Hepatic stellate cell (primary cell): ENCODE data around the gene MROH9.

Experiments used
- DNase-seq: peaks from one replicate; pipeline ENCODE4 v3.0.0; 2011; ENCODE audit warnings: low spot score

The MROH9 gene

DNA sequence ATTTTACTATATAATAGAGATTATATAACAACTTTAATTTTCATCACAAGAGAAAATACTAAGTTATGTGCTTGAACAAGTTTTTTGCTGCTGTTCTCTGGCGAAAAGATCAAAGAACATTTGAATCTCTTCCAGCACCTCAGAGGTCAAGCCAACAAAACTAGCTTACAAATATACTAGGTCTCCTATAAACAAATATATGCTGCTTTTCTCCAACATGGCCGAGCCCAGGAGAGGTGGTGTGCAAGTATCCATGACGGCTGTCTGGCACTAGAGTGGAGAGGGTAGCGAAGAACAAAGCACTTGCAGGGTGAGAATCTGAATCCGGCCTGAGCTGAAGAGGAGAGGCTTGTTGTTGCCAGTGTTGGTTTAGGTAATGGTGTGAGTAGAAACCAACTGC is 147.9 kb downstream of the MROH9 start:
- no peak for DNase-seq

DNA sequence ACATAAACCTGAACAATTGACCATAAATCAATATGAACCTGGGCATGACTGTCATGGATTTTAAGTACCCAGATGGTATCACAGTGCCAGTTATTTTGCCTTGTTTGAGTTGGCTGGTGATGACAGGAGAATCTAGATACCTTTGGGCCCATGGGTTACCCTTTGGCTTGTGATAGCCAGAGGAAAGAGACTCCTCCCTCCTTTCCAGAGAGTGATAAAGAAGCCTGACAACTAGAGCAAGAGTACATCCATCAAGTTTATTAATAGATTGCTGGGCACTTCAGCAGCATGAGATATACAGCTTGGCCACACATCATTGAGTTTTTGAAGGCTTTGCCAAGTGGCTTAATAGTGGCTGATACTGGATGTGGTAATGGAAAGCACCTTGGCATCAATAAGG is 148.8 kb downstream of the MROH9 start:
- no peak for DNase-seq

DNA sequence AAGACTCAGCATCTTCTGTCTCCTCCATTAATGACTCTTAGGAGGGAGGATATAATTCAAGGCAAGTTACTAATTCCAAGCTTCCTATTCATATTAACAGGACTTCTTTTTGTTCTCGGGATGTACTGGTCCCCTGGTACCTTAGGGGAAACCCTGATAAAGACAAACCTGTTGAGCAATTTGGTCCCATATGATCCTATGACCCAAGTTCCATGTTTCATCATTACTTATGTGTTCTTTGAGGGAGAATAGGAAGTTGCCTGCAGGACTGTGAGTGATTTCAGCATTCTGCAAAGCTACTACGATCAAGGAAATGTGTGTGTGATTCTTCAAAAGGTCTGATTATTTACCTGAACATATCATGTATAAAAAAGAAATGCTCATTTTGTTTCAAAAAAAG is 149.5 kb downstream of the MROH9 start:
- DNase-seq: no peak

DNA sequence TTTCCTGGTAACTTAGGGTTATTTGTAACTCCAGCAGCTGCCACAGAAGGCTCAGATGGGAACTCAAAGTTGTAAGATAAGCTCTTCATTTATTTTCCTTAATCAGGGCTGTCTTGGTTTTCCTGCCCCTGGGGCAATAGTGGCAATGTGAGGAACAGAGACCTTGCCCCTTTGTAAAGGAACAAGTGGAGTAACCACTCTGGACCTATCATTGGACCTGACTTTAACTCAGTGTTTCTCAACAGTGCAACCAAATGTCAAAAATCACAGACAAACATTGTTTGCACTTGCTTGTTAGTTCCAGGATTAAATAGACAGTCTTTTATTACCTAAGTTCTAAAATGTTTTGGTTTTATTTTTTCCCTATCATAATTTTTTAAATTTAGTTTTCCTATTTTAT is 152.6 kb downstream of the MROH9 start:
- DNase-seq: no peak

DNA sequence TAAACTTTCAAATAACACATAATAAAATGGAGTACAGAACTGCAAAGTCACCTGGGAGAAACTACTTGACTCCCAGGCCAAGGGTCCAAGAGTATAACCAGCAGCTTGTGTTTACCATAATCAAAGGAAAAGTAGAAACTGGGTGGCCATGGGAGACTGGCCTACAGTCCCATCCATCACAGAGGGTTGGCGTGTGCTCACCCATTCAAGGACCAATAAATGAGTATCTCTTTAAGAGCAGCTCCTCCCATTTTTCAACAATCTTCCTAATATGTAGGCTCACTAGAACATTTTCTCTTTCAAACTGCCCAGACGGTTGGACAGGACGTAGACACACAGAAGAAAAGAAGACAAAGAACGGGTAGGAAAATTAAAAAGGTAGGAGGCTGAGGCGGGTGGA is 155.3 kb downstream of the MROH9 start, which contains the start of gene FMO3:
FMO3 (plus strand) TSS at position 302 of the 400 bp plus-strand sequence. CDS start 1,754 bp downstream, outside the sequence.
- no peak for DNase-seq

DNA sequence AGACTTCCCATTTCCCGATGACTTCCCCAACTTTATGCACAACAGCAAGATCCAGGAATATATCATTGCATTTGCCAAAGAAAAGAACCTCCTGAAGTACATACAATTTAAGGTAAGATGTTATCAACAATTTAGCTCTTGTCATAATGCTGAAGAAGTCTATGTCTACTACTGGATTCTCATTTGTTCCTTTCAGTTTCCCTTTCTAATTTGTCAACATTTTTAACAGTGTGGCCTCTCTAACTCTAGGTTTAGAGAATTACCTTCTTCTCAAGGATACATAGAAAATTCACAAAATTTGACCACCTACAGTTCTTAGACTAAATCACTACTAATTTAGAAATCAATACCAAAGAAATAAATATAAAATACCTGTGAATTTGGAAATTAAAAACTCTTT is 168.5 kb downstream of the MROH9 start:
- DNase-seq: no peak

DNA sequence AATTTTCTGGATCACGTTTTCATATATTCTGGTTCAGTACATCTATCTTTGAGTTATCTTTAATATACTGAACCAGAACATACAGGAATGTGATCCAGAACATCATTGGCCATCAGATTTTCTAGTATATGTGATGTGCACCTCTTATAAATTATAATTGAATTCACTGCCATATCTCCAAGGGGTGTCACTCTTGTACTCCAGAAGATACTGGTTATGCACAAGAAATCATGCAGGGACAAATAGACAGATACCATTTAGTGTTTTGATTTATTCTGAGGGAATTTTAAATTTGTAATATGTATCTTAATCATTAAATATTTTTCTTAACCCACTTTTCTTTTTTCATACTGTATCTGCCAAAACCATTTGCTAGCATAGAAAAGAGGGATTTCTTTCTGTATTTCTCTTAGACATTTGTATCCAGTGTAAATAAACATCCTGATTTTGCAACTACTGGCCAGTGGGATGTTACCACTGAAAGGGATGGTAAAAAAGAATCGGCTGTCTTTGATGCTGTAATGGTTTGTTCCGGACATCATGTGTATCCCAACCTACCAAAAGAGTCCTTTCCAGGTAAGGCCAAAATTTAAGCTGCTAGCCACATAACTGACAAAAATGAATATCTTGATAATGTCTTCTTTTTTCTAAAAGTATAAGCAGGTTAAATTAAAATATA is 172.1 kb downstream of the MROH9 start:
- no peak for DNase-seq

DNA sequence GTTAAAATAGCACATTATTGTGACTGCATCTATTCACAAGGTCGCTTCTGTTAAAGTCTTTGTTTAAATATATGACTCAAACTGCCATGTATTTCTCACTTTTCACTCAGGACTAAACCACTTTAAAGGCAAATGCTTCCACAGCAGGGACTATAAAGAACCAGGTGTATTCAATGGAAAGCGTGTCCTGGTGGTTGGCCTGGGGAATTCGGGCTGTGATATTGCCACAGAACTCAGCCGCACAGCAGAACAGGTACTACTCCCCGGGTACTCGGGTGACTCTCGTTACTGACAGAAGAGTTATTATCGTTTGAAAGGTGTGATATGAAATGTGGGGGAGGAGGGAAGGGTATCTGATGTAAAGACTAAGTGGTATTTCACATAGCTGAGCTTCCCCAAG is 172.6 kb downstream of the MROH9 start:
- no peak for DNase-seq

DNA sequence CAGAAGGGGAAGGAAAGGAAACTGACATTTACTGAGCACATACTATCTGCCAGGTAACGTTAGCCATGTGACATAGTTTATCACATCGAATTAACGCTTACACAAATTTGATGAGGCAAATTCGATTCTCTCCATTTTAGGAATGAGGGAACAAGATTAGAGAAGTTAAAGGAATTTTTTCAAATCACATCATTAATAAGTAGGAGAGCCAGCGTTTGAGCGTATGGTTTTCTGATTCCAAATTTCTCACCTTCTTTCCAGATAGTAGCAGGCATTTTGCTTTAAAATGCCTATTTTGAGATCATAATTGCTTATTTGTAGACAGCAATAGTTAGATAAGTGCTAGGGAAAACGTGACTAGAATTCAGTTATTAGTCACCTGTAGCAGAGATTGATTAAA is 174.6 kb downstream of the MROH9 start:
- DNase-seq: no peak

DNA sequence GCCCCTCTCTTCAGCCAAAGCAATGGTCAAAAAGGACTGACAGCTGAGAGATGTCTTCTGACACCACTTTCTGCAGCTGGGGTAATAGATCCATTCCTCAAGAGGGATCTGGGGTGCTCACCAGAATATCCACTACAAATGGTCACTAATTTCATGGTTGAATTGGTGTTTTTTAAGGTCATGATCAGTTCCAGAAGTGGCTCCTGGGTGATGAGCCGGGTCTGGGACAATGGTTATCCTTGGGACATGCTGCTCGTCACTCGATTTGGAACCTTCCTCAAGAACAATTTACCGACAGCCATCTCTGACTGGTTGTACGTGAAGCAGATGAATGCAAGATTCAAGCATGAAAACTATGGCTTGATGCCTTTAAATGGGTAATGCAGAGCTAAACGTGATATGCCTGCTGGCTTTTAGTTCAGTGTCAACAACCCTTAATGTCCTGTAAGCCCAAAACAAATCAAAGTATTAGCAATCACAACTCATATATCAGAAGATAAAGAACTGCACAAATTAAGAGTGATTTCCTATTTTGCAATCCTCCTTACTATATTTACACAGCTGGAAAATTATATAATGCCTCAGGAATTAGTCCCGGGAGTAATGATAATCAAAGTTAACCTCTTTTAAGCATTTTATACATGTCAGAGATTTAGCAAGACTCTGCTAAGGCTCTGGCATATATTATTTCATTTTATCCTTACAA is 175.4 kb downstream of the MROH9 start:
- no peak for DNase-seq

DNA sequence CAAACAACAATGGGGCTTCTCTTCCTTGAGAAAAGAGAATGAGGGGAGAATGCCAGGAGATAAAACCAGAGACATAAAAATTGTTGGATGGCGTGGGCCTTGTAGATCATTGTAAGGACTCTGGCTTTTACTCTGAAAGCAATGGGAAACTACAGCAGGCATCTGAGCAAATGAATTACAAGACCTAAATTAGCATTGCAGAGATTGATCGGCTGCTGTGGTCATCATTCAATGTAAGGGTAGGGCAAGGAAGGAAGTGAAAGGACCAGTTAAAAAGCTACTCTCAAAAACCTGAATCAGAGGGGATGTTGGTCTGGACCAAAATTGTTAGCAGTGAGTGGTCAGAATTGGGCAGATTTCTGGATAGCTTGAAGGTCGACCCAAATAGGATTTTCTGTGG is 176.8 kb downstream of the MROH9 start:
- no peak for DNase-seq

DNA sequence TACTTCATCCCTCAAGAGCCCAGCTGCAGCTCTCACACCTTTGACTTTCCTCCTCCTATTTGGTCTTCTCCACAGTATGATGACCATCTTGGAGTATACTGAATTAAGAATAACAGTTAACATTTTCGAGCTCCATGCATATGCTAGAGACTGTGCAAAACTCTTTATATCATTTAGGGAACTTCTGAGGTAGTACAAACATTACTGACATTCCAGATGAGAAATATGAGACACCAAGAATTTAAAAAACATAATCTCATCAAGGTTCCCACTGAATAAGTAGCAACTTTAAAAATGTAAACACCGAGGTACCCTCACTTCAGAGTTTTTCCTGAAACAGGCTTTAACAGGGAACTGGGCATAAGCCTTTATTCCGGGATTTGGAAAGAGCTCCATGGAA is 178.0 kb downstream of the MROH9 start:
- no peak for DNase-seq
